SHP77 treated with DMSO at 0.1 percent for 48 hours (cell line): Measurements from ENCODE around the gene PALM3.
A peak's percentile ranks its signal among the peaks of the same experiment; 100 is the strongest.
"Not testable (repeated sequence)": the region's sequence is repeated elsewhere in the genome, so short reads cannot be mapped to it uniquely, and the experiment has no call there.

Experiments
- DNase-seq: peaks from one replicate; lab custom pipeline; 2025; lab: John Stamatoyannopoulos, UW

PALM3 gene

DNA sequence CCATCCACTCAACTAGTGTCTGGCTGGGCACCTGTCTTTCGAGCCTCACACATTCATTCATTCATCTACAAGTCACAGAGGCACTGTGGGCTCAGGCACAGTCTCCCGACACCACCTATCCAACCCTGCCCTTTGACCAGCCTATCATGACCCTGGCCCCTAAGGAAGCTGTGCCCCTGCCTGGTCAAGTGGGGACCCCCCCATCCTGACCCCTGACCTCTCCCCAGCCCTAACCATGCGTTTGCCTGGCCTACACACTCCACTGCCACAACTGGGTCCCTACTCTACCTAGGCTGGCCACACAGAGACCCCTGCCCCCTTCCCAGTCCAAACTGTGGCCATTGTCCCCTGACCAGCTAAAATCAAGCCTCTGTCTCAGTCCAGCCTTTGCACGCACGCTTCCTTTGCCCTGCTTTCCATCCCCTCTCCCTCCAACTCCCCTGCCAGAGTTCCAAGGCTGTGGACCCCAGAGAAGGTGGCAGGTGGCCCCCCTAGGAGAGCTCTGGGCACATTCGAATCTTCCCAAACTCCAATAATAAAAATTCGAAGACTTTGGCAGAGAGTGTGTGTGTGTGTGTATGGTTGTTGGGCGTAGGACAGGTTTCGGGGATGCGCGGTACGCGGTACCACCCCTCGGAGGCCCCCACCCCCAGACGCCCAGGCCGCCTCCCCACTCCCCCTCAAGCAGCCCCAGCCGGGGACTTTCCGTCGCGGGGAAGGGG lies 30.7 kb downstream of the PALM3 start:
- no peak for DNase-seq

DNA sequence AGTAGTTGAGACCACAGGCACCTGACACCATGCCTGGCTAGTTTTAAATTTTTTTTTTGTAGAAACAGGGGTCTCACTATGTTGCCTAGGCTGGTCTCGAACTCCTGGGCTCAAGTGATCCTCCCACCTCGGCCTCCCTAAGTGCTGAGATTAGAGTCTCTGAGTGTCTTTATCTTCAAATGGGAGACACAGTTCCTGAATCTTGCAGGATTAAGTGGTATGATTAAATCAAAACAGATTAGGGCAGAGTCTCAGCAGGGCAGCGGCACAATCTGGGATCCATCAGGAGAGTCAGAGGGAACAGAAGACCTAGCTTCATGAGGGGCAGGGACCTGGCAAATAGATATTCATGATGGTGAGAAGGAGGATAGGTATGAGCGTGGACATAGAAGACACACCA lies 33.0 kb downstream of the PALM3 start:
- no peak for DNase-seq

DNA sequence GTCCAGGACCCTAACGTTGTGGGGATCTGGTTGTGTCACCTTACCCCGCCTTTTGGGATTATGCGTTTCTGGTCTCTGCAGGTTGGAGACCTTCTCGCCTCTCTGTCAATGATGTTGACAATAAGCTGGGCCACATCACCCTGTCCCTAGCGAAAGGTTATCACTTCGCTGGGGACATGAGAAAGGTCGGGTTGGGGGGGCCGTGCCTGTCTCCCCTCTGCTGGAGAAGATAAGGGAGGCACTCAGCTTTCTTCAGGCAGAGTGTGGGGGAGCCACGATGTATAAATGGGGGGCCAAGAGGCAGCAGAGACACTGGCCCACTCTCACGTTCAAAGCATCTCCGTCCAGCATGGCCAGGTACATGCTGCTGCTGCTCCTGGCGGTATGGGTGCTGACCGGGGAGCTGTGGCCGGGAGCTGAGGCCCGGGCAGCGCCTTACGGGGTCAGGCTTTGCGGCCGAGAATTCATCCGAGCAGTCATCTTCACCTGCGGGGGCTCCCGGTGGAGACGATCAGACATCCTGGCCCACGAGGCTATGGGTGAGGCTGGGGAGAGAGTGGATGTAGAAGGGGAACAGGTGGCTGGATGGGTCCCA lies 33.9 kb downstream of the PALM3 start, which contains the start of gene RLN3:
Gene RLN3 (plus strand): TSS at position 293 of the 595 bp plus-strand sequence. CDS start 57 bp downstream, at position 350.
- DNase-seq, result no peak

DNA sequence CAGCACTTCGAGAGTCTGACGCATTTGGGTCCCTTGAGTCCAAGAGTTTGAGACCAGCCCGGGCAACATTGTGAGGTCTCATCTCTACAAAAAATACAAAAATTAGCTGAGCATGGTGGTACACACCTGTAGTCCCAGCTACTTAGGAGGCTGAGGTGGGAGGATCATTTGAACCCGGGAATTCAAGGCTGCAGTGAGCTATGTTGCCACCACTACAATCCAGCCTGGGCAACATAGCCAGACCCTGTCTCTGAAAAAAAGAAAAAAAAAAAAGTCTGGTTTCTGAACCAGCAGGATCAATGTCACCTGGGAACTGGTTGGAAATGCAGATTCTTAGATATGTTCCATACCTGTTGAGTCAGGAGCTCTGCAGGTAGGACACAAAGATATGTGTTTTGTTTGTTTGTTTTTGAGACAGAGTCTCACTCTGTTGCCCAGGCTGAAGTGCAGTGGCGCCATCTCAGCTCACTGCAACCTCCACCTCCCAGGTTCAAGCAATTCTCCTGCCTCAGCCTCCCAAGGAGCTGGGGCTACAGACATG lies 35.2 kb downstream of the PALM3 start:
- not testable (repeated sequence) for DNase-seq

DNA sequence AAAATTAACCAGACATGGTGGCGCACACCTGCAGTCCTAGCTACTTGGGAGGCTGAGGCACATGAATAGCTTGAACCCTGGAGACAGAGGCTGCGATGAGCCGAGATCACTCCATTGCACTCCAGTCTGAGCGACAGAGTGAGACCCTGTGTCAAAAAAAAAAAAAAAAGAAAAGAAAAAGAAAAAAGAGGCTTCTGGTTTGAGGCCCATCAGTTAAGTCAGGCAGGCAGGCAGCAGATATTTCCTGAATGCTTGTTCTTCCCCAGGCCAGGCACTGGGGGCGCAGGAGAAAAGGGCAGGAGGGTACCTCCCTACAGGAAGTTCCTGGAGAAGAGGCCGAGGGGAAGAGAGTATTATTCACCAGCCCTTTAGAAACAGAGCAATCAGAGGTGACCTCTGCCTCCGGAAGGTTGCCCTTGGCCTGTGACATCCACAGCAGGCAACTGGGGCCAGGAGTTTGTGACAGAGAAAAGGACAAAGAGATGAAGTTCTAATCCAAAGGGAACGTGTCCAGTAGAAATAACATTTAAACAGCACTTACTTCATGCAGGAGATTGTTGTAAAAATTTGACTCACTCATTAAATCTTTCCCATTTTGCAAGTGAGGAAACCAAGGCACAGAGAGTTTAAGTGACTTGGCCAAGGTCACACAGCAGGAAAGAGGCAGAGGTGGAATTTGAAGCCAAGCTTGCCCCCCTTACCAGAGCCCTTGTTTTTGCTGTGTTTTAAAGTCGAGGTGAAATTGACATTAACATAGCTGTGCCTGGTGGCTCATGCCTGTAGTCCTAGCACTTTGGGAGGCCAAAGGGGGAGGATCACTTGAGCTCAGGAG lies 38.3 kb downstream of the PALM3 start:
- peak; percentile 28 for DNase-seq

DNA sequence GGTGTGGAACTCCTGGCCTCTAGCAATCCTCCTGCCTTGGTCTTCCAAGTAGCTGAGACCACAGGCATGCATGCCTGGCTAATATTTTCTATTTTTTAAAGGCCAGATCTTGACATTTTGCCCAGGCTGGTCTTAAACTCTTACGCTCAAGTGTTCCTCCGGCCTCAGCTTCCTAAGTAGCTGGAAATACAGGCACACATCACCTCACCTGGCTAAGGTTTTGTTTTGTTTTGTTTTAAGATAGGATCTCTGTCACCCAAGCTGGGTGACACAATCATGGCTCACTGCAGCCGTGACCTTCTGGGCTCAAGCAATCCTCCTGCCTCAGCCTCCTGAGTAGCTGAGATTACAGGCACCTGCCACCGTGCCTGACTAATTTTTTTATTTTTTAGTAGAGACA lies 39.4 kb downstream of the PALM3 start:
- DNase-seq, result no peak

DNA sequence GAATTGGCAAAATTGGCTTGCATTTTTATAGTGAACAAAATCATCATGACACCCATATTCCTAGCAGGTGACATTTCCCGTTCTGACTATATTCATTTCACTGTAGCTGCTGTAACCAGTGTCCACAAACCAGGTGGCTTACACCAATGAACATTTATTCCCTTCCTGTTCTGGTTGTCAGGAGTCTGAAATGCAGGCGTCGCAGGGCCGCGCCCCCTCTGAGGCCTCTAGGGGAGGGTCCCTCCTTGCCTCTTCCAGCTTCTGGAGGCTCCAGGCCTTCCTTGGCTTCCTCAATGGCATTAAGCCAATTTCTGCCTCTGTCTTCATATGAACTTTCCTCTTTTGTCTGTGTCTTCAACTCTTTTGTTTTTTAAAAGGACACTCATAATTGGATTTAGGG lies 40.4 kb downstream of the PALM3 start:
- DNase-seq, result no peak

DNA sequence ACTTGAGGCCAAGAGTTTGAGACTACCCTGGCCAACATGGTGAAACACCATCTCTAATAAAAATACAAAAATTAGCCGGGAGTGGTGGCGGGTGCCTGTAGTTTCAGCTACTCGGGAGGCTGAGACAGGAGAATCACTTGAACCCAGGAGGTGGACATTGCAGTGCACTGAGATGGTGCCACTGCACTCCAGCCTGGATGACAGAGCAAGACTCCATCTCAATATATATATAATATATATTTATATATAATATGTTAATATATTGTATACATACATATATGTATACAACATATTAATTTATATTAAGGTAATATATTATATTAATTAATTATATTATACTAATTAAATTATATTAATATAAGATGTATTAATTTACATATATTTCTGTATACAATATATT lies 42.1 kb downstream of the PALM3 start:
- not testable (repeated sequence) for DNase-seq

DNA sequence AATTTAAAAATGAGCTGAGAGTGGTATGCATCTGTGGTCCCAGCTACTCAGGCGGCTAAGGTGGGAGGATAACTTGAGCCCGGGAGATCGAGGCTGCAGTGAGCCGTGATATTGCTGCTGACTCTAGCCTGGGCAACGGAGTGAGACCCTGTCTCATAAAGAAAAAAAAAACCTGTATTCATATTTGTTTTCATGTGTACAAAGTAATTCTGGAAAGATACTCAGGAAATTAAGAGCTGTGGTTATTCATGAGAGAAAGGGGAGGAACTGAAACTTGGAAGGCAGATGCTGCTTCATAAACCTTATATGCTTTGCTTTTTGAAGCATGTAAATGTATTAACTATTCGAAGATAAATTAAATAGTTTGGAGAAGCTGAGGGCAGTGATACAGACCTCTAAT lies 42.8 kb downstream of the PALM3 start:
- DNase-seq, result no peak

DNA sequence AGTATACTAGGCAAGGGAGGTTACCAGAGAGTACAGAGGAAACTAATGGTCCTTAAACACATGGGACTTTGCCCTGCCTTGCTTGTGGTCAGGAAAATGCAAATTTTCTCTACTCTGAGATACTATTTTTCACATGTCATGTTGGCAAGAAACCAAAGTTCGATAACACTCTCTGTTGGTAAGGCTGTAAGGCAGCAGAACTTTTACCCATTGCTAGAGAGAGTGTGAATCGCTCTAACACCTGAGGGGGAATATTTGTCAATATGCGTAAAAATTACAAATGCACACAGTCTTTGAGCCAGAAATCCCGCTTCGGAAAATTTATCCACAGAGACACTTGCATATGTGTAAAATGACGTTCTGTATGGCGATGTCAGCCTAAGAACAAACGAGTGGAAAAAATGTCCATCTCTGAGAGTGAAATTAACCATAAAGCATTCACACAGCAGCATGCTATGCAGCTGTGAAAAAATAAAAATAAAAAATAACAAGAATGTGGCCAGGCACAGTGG lies 46.3 kb downstream of the PALM3 start:
- DNase-seq, result no peak

DNA sequence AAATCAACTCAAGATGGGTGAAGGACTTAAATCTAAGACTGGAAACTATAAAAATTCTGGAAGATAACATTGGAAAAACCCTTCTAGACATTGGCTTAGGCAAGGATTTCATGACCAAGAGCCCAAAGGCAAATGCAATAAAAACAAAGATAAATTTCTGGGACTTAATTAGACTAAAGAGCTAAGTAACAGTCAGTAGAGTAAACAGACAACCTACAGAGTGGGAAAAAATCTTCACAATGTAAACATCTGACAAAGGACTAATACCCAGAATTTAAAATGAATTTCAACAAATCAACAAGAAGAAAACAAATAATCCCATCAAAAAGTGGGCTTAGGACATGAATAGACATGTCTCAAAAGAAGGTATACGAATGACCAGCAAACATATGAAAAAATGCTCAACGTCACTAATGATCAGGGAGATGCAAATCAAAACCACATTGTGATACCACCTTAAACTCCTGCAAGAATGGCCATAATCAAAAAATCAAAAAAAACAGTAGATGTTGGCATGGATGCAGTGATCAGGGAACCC lies 49.4 kb downstream of the PALM3 start:
- no peak for DNase-seq

DNA sequence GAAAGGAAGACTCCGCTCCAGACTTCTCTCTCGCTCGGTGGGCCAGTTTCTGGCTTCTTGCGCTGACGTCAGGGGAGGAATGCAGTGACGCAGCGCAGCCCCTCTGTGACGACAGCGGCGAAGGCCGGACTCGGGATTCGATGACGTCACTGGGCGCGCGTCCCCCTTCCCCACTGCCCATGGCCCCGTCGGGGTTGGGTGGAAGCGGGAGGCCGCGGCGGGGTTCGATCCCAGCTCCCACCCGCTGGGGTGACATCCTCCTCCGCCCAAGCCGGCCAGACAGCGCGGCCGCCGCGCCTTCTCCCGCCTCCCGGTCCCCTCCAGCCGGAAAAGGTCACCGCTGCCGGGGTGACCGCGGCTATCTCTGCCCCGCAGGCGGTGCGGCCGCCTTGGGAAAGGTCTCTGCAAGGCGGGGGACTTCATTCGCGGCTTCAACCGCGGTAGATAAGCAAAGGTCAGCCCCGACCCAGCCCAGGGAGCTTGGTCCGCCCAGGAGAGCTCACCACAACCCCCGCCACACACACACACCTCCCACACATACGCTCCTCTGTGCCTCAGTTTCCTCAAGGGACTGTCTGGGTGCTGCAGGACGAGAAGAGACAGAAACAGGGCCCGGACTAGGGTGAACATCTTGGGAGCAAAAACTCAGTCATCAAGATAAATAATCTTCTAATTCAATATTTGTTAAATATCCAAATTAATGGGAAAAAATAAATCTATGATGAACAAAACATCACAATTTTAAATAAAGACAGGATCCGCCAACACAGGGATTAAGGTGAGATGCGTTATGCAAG lies 54.9 kb downstream of the PALM3 start:
- DNase-seq, result no peak

DNA sequence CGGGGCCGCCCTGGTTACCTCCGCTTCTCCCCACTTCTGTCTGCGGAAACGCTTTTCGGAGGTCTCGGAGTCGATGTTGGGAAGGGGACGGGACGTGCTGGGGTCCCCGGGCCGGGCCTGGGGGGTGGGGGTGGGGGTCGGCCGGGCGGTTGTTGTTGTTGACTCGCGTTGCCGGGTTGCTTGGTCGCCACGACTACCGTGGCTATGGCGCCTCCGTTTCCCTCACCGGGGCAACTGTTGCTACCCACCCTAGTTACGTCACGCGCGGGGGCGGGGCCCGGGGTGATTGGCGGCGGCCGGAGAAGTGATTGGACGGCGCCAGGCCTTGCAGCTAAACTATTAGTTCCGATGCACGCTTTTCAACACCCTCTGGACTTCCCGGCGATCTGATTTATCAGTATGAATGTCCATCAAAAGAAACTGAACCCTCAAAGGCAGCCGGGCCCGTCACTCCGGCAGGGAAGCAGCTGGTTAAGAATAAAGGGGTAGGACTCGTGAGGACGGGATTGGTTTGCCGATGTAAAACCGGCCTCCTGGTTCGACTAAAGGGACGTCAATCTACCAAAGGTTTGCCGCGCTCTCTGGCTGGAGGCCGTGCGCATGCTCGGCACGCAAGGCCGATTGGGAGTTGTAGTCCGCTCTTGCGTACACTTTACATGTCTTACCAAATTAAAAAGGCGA lies 55.7 kb downstream of the PALM3 start, which contains the start of gene RFX1:
Gene RFX1 (minus strand): TSS at position 236 of the 681 bp plus-strand sequence. CDS start 12,477 bp downstream, outside the sequence.
- peak; percentile 99 for DNase-seq

DNA sequence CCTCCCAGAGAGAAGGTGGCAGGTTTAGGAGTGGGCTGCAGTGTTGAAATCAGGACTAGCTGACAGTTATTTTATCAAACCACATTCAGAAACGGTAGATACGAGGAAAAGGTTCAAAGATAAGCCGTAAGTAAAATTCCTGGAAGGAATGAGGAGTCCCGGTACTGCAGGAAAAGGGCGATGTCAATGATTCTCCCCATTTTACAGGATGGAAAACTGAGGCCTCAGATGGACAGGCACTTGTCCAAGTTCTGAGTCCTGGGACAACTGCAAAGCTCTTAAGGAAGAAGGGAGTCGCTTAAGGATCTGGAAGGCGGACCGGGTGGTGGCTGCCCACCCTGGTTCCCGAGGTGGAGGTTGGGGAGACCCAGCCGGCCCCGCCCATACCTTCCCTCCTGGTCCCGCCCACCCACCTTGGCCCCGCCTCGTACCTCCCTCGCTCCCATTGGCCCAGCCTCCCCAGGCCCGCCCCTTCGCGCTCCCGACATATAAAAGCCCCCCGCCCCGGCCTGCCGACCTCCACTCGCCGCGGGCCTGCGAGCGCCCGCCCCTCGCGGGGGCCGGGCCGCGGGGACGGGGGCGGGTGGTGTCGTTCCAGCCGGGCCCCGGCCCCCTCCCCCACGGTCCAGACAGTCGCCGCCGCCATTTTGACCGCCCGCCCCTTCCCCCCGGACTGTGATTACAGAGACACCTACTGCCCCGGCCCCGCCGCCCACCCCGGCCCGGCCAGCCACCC lies 56.4 kb downstream of the PALM3 start:
- DNase-seq, result peak; percentile 9

DNA sequence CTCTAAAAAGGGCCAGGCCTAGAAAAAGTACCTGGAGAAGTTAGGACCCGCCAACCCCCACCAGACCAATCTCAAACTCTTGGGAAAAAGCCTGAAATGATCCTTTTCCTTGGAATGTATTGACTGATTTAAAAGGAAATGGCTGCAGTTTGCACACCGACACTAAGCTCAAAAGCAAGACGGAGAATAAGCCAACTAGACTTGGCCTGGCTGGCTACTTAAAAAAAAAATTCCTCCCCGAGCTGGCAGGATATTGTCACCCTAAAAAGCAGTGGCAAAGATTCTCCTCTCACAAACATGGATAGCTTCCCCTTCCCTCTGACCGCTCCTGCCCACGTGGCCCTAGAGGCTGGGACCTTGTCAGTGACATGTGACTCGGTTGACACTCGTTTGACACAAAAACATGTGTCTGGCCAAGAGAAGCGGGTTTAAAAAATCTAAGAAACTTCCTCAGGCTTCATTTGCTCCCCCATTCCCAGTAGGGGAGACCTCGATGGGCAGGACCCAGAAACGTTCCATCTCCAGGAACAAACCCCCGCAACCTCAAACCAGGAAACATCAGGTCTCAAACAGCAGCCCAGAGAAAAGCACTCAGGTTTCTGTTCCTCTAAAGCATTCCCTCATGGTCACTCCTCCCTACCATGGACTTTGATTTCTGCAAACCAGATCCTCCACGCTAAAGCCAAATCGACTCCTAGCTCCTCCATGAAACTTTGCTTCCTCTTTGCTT lies 57.1 kb downstream of the PALM3 start:
- DNase-seq, result no peak
